Measurements from ENCODE around the gene FGGY.

Gene FGGY

DNA sequence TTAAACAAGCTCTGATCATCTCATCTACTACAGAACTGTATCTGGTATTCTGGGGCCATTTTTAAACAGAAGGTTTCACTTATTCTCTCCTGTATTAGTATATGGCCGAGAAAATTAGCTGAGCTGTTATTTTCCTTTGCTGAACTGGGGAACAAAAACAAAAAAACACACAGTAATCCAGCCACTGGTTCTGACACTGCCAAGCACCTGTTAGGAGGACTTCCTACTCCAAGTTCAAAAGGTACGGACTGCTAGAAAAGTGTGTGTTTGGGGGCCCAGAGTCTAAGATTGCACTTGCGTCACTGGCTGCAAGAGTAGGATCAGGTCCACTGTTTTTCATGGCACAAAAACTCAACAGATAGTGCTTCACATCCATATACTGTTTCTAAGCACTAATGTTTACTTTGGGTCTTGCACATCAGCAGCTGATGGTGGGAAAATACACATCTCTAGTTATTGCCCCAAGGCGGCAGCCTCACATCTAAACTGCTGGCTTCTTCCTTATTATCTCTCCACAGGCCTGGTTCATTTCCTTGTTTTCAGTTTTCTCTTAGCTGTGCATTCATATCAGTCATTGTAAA lies 226.1 kb downstream of the FGGY start:
- ChIA-PET CTCF (interaction anchor here (0.6 kb wide), 1 partner anchor 244 kb away, joined by 3 read pairs; no protein-coding TSS in a partner anchor), POLR2A (no interaction called here)
- TF ChIP-seq, protein P1, sequence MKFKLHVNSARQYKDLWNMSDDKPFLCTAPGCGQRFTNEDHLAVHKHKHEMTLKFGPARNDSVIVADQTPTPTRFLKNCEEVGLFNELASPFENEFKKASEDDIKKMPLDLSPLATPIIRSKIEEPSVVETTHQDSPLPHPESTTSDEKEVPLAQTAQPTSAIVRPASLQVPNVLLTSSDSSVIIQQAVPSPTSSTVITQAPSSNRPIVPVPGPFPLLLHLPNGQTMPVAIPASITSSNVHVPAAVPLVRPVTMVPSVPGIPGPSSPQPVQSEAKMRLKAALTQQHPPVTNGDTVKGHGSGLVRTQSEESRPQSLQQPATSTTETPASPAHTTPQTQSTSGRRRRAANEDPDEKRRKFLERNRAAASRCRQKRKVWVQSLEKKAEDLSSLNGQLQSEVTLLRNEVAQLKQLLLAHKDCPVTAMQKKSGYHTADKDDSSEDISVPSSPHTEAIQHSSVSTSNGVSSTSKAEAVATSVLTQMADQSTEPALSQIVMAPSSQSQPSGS (tag by site-specific recombination; IDR thresholded peaks at IDR 0.05; ENCODE audit: low read depth), result no peak
- TF ChIP-seq, protein P2, sequence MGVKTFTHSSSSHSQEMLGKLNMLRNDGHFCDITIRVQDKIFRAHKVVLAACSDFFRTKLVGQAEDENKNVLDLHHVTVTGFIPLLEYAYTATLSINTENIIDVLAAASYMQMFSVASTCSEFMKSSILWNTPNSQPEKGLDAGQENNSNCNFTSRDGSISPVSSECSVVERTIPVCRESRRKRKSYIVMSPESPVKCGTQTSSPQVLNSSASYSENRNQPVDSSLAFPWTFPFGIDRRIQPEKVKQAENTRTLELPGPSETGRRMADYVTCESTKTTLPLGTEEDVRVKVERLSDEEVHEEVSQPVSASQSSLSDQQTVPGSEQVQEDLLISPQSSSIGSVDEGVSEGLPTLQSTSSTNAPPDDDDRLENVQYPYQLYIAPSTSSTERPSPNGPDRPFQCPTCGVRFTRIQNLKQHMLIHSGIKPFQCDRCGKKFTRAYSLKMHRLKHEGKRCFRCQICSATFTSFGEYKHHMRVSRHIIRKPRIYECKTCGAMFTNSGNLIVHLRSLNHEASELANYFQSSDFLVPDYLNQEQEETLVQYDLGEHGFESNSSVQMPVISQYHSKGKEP (tag by site-specific recombination; IDR thresholded peaks at IDR 0.05), result no peak
- TF ChIP-seq, protein P3, sequence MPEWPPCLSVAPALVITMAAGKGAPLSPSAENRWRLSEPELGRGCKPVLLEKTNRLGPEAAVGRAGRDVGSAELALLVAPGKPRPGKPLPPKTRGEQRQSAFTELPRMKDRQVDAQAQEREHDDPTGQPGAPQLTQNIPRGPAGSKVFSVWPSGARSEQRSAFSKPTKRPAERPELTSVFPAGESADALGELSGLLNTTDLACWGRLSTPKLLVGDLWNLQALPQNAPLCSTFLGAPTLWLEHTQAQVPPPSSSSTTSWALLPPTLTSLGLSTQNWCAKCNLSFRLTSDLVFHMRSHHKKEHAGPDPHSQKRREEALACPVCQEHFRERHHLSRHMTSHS (tag by site-specific recombination; IDR thresholded peaks at IDR 0.05), result no peak
- no peak for TF ChIP-seq ZNF133 (tag by site-specific recombination; IDR thresholded peaks at IDR 0.05)
- Histone ChIP-seq H3K4me1 (ENCODE audit: control insufficient read depth, insufficient read depth, low read length) (no peaks in the 10 kb centered on the region), H3K36me3 (ENCODE audit: control insufficient read depth in 2 of 2, insufficient read depth in 1 of 2, low read length in 2 of 2) (no peaks in the 10 kb centered on the region), H3K4me3 (ENCODE audit: low read depth, low read length) (no peak overlapping the region), H3K9me3 (ENCODE audit: control insufficient read depth, insufficient read depth, low read depth, low read length) (no peaks in the 10 kb centered on the region), H3K27ac (ENCODE audit: extremely low read depth, low read depth, low read length) (no peak overlapping the region)

DNA sequence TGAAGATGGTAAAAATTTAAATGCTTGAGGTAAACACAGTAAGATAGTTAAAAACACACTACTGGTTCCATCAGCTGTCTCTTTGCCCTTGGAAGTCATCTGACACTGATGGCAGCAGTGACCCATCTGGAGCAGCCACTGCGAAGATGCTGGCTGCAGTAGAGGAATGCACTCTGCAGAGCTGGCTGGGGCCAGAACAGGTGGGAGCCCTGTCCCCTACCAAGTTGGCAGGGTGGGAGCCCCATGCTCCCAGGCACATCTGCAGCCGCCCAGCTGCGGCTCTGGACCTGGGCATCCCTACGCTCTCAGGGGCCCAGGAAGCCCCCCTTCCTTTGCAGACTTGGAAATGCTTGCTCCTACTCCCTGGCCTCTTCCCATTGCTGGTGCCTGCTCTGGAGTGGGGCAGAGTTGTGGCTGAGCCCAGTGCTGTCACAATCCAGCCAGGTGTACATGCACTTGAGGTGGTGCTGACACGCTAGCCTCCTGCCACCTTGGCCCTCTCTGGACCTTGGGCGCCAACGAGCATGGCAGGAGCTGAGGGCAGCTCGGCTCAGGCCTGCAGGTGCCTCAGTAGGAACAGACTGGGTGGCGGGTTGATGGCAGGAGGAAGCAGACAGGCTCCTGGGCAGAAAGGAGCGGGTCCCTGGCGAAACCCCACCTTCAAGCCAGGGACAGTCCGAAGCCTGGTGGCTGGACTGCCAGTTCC lies 227.0 kb downstream of the FGGY start:
- Histone ChIP-seq H3K4me3 (ENCODE audit: low read depth, low read length) (no peak overlapping the region), H3K36me3 (ENCODE audit: control insufficient read depth in 2 of 2, insufficient read depth in 1 of 2, low read length in 2 of 2) (no peaks in the 10 kb centered on the region), H3K27ac (ENCODE audit: extremely low read depth, low read depth, low read length) (no peak overlapping the region), H3K4me1 (ENCODE audit: control insufficient read depth, insufficient read depth, low read length) (no peaks in the 10 kb centered on the region), H3K9me3 (ENCODE audit: control insufficient read depth, insufficient read depth, low read depth, low read length) (no peaks in the 10 kb centered on the region)
- CTCF ChIA-PET, result interaction anchor here (0.6 kb wide), 1 partner anchor 1618 kb away, joined by 3 read pairs; no protein-coding TSS in a partner anchor
- TF ChIP-seq ZFHX2 (tag by site-specific recombination; conservative IDR thresholded peaks at IDR 0.05), result no peak
- TF ChIP-seq ZNF433 (tag by site-specific recombination; IDR thresholded peaks at IDR 0.05; ENCODE audit: low read depth), result no peak
- no peak for TF ChIP-seq ZNF529 (tag by site-specific recombination; IDR thresholded peaks at IDR 0.05; ENCODE audit: insufficient replicate concordance)
- TF ChIP-seq MYNN (tag by site-specific recombination; IDR thresholded peaks at IDR 0.05; ENCODE audit: borderline replicate concordance), result no peak
- TF ChIP-seq, protein P4, sequence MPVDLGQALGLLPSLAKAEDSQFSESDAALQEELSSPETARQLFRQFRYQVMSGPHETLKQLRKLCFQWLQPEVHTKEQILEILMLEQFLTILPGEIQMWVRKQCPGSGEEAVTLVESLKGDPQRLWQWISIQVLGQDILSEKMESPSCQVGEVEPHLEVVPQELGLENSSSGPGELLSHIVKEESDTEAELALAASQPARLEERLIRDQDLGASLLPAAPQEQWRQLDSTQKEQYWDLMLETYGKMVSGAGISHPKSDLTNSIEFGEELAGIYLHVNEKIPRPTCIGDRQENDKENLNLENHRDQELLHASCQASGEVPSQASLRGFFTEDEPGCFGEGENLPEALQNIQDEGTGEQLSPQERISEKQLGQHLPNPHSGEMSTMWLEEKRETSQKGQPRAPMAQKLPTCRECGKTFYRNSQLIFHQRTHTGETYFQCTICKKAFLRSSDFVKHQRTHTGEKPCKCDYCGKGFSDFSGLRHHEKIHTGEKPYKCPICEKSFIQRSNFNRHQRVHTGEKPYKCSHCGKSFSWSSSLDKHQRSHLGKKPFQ (tag by site-specific recombination; IDR thresholded peaks at IDR 0.05), result no peak
- POLR2A ChIA-PET, result no interaction called here

DNA sequence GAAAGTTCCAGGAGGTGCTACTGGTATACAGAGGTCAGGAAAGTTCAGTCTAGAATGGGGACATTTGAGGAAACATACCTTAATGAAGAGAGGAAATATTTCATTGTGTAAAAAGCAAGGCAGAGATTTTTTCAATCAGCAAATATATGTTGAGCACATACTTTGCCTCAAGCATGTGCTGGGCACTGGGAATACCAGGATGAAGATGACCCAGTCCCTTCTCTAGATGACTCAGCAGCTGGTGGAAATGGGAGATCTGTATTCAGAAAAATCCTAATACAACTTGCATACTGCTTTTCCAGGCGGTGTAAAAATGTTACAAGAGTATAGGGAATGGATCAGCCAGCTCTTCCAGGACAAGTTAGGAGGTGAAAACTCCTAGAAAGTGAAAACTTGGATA lies 229.3 kb downstream of the FGGY start:
- Histone ChIP-seq H3K9me3 (ENCODE audit: control insufficient read depth, insufficient read depth, low read depth, low read length) (no peaks in the 10 kb centered on the region), H3K4me3 (ENCODE audit: low read depth, low read length) (no peak overlapping the region), H3K4me1 (ENCODE audit: control insufficient read depth, insufficient read depth, low read length) (no peaks in the 10 kb centered on the region), H3K36me3 (ENCODE audit: control insufficient read depth in 2 of 2, insufficient read depth in 1 of 2, low read length in 2 of 2) (no peaks in the 10 kb centered on the region), H3K27ac (ENCODE audit: extremely low read depth, low read depth, low read length) (no peak overlapping the region)
- ChIA-PET CTCF (interaction anchor here (1.3 kb wide), 1 partner anchor 173 kb away, joined by 4 read pairs; no protein-coding TSS in a partner anchor), POLR2A (no interaction called here)
- no peak for TF ChIP-seq ZBTB7A (tag by site-specific recombination; IDR thresholded peaks at IDR 0.05; ENCODE audit: low read depth)
- TF ChIP-seq ZNF473 (tag by site-specific recombination; IDR thresholded peaks at IDR 0.05), result no peak
- TF ChIP-seq ZNF747 (tag by site-specific recombination; IDR thresholded peaks at IDR 0.05), result no peak
- TF ChIP-seq BCL11A (tag by site-specific recombination; IDR thresholded peaks at IDR 0.05; ENCODE audit: low read depth), result no peak
- no peak for TF ChIP-seq ZNF776 (tag by site-specific recombination; IDR thresholded peaks at IDR 0.05; ENCODE audit: borderline replicate concordance)
- no peak for TF ChIP-seq WT1 (tag by site-specific recombination; IDR thresholded peaks at IDR 0.05)
- no peak for TF ChIP-seq ZNF623 (tag by site-specific recombination; IDR thresholded peaks at IDR 0.05)
- TF ChIP-seq ZNF558 (tag by site-specific recombination; IDR thresholded peaks at IDR 0.05), result no peak
- TF ChIP-seq ZNF184 (tag by site-specific recombination; IDR thresholded peaks at IDR 0.05), result no peak
- TF ChIP-seq ZNF785 (tag by site-specific recombination; IDR thresholded peaks at IDR 0.05), result no peak
- TF ChIP-seq SETDB1 (IDR thresholded peaks at IDR 0.05; ENCODE audit: insufficient read length, low read length), result no peak
- no peak for TF ChIP-seq ZNF140 (tag by site-specific recombination; IDR thresholded peaks at IDR 0.05)
- TF ChIP-seq, protein P3 (tag by site-specific recombination; IDR thresholded peaks at IDR 0.05), result no peak
- no peak for TF ChIP-seq ZNF548 (tag by site-specific recombination; IDR thresholded peaks at IDR 0.05)
- no peak for TF ChIP-seq ZNF530 (tag by site-specific recombination; IDR thresholded peaks at IDR 0.05; ENCODE audit: low read depth)
- TF ChIP-seq ZNF354C (tag by site-specific recombination; IDR thresholded peaks at IDR 0.05; ENCODE audit: borderline replicate concordance, low read depth), result no peak
- no peak for TF ChIP-seq EGR2 (tag by site-specific recombination; IDR thresholded peaks at IDR 0.05; ENCODE audit: low read depth)

Data from HEK293 (cell line).